ENCODE data around the gene RGS3.

- TF ChIP-seq CTCF (conservative IDR thresholded peaks at IDR 0.05) (no peak), ZFX (IDR thresholded peaks at IDR 0.05) (no peak)
These were observed 72.2 kb downstream of the RGS3 start for GRCh38 chr9:113535756-113536155.
